Suppressor macrophage (primary cell): ENCODE results near the gene ZNF576.
A peak's percentile ranks its signal among the peaks of the same experiment; 100 is the strongest.
"Not testable (repeated sequence)": the region's sequence is repeated elsewhere in the genome, so short reads cannot be mapped to it uniquely, and the experiment has no call there.

ENCODE experiments used
- DNase-seq, 4 experiments: peaks; one replicate each; pipeline ENCODE4 v3.0.0-alpha.2; 2020 to 2022

ZNF576 gene

GRCh38 chr19:43575156-43575950, 21.0 kb upstream of the ZNF576 start, which contains the start of the genes PINLYP and XRCC1:
PINLYP (plus strand) TSS chr19:43575801; CDS start chr19:43577192, 1,391 bp downstream.
XRCC1 (minus strand) TSS chr19:43575527; CDS start chr19:43575458, 69 bp downstream.
- DNase-seq, result peak; percentile 99

- DNase-seq, result peak in 1 of 4 experiments; percentile 28
These were observed 20.2 kb upstream of the ZNF576 start for GRCh38 chr19:43575955-43576878.

GRCh38 chr19:43578787-43579186, 17.6 kb upstream of the ZNF576 start:
- no peak for DNase-seq

- DNase-seq, result no peak
These were observed 14.9 kb upstream of the ZNF576 start for GRCh38 chr19:43581467-43581866.

- DNase-seq, result peak in 2 of 4 experiments; percentile 38 to 48
These were observed 13.9 kb upstream of the ZNF576 start for GRCh38 chr19:43582495-43582894.

- no peak for DNase-seq
These were observed 11.9 kb upstream of the ZNF576 start for GRCh38 chr19:43584484-43584883.

GRCh38 chr19:43586346-43586745, 10.0 kb upstream of the ZNF576 start:
- DNase-seq, result no peak

GRCh38 chr19:43587029-43587428, 9.4 kb upstream of the ZNF576 start:
- DNase-seq, result not testable (repeated sequence)

GRCh38 chr19:43589277-43589676, 7.1 kb upstream of the ZNF576 start:
- no peak for DNase-seq

GRCh38 chr19:43589678-43590077, 6.7 kb upstream of the ZNF576 start:
- DNase-seq, result no peak

GRCh38 chr19:43591904-43592772, 4.3 kb upstream of the ZNF576 start:
- DNase-seq, result no peak

- no peak for DNase-seq
These were observed 3.5 kb upstream of the ZNF576 start for GRCh38 chr19:43592800-43593350.

GRCh38 chr19:43594081-43594697, 2.2 kb upstream of the ZNF576 start:
- no peak for DNase-seq

GRCh38 chr19:43594710-43595604, 1.4 kb upstream of the ZNF576 start:
- peak; percentile 78 to 87 (median 80) for DNase-seq

- DNase-seq, result no peak
These were observed 793 bp upstream of the ZNF576 start for GRCh38 chr19:43595605-43595998.

- peak in 2 of 4 experiments; percentile 11 to 20 for DNase-seq
These were observed 557 bp downstream of the ZNF576 start for GRCh38 chr19:43596842-43597461.

GRCh38 chr19:43597876-43598275, 1.5 kb downstream of the ZNF576 start:
- peak; percentile 21 to 49 (median 31) for DNase-seq

- DNase-seq, result no peak
These were observed 2.2 kb downstream of the ZNF576 start for GRCh38 chr19:43598445-43599240.
